Panc1 (cell line): ENCODE measurements around the gene PCSK2. TPM values are rescaled to one million over a fixed set of nuclear protein-coding genes. Genes with fewer than 3 reads are reported as not detected.

Experiments
- ATAC-seq: fragments of 200-7000 bp; cut with Tn5 transposase; 2 replicates; pipeline ENCODE4 v1.9.1; 2020; ENCODE audit warnings: mild to moderate bottlenecking, moderate library complexity
- BruUV-seq: library from RNA; stranded (reverse); fragments of 400-500 nt; replicated peaks from 2 replicates; lab custom pipeline; 2021; lab: Mats Ljungman, UMichigan
- CTCF ChIA-PET: fragments of 300-600 bp; sonication (Branson Sonifier 250); formaldehyde crosslinking; loops from one replicate; lab custom pipeline; 2022; ENCODE audit warnings: antibody characterized with exemption; lab: Charles Lee
- POLR2A ChIA-PET: fragments of 300-600 bp; sonication (Branson Sonifier 250); formaldehyde crosslinking; loops from one replicate; lab custom pipeline; 2022; ENCODE audit warnings: antibody characterized with exemption; lab: Charles Lee
- DNase-seq: peaks from one replicate; pipeline ENCODE4 v3.0.0-alpha.2; 2010; ENCODE audit warnings: low read depth, low spot score
- H3K27ac ChIP-seq: 2 replicates; pipeline ENCODE4 v1.5.1; 2011; ENCODE audit warnings: mild to moderate bottlenecking, low read length, inconsistent platforms
- H3K27me3 ChIP-seq: fragments of 200-500 bp; sonication (Bioruptor generic); 2 replicates; pipeline ENCODE4 v1.6.0; 2014; ENCODE audit warnings: low read length, inconsistent platforms; ENCODE audit not compliant: control insufficient read depth, insufficient read depth
- H3K36me3 ChIP-seq: fragments of 200-500 bp; sonication (Bioruptor generic); 2 replicates; pipeline ENCODE4 v1.5.1; 2014; ENCODE audit warnings: inconsistent platforms, mild to moderate bottlenecking, low read length, moderate library complexity; ENCODE audit not compliant: control insufficient read depth, insufficient read depth
- H3K4me1 ChIP-seq: 2 replicates; pipeline ENCODE4 v1.5.1; 2011; ENCODE audit warnings: inconsistent platforms, mild to moderate bottlenecking, low read length, moderate library complexity; ENCODE audit not compliant: control insufficient read depth, insufficient read depth
- H3K4me3 ChIP-seq, 2 experiments: 2 replicates each; pipeline ENCODE4 v1.5.1; 2011 to 2012; ENCODE audit warnings: low read depth in 2 of 2, low read length in 2 of 2, mild to moderate bottlenecking in 2 of 2, inconsistent platforms in 1 of 2, moderate library complexity in 1 of 2
- H3K9me3 ChIP-seq: fragments of 200-500 bp; sonication (Bioruptor generic); 2 replicates; pipeline ENCODE4 v1.5.1; 2014; ENCODE audit warnings: low read depth, mild to moderate bottlenecking, inconsistent platforms, low read length, moderate library complexity; ENCODE audit not compliant: control insufficient read depth, insufficient read depth
- POLR2AphosphoS5 ChIP-seq: IDR thresholded peaks from 2 replicates; pipeline ENCODE4 v1.6.1; 2012; ENCODE audit warnings: mild to moderate bottlenecking, low read depth, low read length, moderate library complexity
- SIN3A ChIP-seq: IDR thresholded peaks from 2 replicates; pipeline ENCODE4 v1.6.1; 2012; ENCODE audit warnings: low read depth, mild to moderate bottlenecking, low read length, moderate library complexity, borderline replicate concordance; ENCODE audit not compliant: insufficient read depth
- TCF7L2 ChIP-seq: IDR thresholded peaks from 2 replicates; pipeline ENCODE4 v1.6.1; 2011; ENCODE audit warnings: mild to moderate bottlenecking, low read depth, low read length, inconsistent platforms
- in situ Hi-C: cut with HindIII; loops from 2 replicates; pipeline ENCODE4 v1.10.0; 2016; ENCODE audit warnings: low sequenced_read_pairs, low pct_unique_long_range_greater_than_20kb
- intact Hi-C: fragments of 100-400 bp; cut with micrococcal nuclease; formaldehyde crosslinking; loops from one replicate; pipeline ENCODE4 v1.10.0; 2022; ENCODE audit not compliant: unreplicated experiment
- total RNA-seq: library from RNA; stranded (reverse); gene quantifications from one replicate; pipeline ENCODE4 v1.2.1, GENCODE V29; 2021; ENCODE audit not compliant: unreplicated experiment
- TF ChIP-seq, protein P1 (sequence below), 2 experiments: IDR thresholded peaks; 2 replicates each; pipeline ENCODE4 v1.6.1; 2011 to 2012; ENCODE audit warnings: low read depth in 2 of 2, control low read depth in 1 of 2, low read length in 1 of 2, mild to moderate bottlenecking in 1 of 2, moderate library complexity in 1 of 2; ENCODE audit not compliant: insufficient read depth in 1 of 2
- TF ChIP-seq, protein P2 (sequence below): fragments of 450-650 bp; IDR thresholded peaks from 2 replicates; pipeline ENCODE4 v1.5.1; 2017; ENCODE audit warnings: mild to moderate bottlenecking

The PCSK2 gene
- total RNA-seq, 1 experiment from 2014 or later: not detected

DNA sequence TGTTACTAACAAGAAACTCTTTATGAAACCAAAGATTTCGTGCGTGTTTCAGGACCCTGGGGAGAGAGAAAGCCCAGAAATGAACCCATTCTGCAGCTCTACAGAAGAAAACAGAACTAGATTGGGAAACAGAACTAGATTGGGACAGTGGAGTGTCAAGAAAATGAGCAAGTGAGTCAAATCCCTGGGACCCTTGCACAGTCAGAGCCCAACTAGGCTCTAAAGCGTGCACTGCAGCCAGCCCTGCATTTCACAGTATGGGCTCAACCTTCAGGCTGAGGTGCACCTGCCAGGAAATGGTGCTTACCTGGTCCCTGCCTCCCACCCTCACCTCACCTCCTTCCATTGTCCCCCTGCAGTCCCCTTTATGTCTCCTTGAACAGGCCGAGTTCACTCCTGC lies 264.6 kb downstream of the PCSK2 start:
- Histone ChIP-seq H3K9me3 (no peaks in the 10 kb centered on the region), H3K36me3 (no peaks in the 10 kb centered on the region), H3K27me3 (peaks cover 2% of the 10 kb centered on the region; the same call in 1 of the 2 replicates), H3K4me1 (no peaks in the 10 kb centered on the region), H3K4me3 (no peak overlapping the region), H3K27ac (no peak overlapping the region)
- intact Hi-C loops: no loop called here
- CTCF ChIA-PET: no interaction called here
- in situ Hi-C loops: no loop called here
- BruUV-seq: no TSS peak
- ATAC-seq: peak; percentile 33; the same call in 1 of the 2 replicates
- POLR2A ChIA-PET: no interaction called here
- no peak for TF ChIP-seq SIN3A
- TF ChIP-seq, protein P1, sequence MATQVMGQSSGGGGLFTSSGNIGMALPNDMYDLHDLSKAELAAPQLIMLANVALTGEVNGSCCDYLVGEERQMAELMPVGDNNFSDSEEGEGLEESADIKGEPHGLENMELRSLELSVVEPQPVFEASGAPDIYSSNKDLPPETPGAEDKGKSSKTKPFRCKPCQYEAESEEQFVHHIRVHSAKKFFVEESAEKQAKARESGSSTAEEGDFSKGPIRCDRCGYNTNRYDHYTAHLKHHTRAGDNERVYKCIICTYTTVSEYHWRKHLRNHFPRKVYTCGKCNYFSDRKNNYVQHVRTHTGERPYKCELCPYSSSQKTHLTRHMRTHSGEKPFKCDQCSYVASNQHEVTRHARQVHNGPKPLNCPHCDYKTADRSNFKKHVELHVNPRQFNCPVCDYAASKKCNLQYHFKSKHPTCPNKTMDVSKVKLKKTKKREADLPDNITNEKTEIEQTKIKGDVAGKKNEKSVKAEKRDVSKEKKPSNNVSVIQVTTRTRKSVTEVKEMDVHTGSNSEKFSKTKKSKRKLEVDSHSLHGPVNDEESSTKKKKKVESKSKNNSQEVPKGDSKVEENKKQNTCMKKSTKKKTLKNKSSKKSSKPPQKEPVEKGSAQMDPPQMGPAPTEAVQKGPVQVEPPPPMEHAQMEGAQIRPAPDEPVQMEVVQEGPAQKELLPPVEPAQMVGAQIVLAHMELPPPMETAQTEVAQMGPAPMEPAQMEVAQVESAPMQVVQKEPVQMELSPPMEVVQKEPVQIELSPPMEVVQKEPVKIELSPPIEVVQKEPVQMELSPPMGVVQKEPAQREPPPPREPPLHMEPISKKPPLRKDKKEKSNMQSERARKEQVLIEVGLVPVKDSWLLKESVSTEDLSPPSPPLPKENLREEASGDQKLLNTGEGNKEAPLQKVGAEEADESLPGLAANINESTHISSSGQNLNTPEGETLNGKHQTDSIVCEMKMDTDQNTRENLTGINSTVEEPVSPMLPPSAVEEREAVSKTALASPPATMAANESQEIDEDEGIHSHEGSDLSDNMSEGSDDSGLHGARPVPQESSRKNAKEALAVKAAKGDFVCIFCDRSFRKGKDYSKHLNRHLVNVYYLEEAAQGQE (IDR thresholded peaks at IDR 0.05; ENCODE audit: insufficient read depth in 1 of 2, low read depth in 2 of 2, low read length in 1 of 2): no peak
- no peak for TF ChIP-seq POLR2AphosphoS5
- TF ChIP-seq TCF7L2: no peak
- TF ChIP-seq, protein P2, sequence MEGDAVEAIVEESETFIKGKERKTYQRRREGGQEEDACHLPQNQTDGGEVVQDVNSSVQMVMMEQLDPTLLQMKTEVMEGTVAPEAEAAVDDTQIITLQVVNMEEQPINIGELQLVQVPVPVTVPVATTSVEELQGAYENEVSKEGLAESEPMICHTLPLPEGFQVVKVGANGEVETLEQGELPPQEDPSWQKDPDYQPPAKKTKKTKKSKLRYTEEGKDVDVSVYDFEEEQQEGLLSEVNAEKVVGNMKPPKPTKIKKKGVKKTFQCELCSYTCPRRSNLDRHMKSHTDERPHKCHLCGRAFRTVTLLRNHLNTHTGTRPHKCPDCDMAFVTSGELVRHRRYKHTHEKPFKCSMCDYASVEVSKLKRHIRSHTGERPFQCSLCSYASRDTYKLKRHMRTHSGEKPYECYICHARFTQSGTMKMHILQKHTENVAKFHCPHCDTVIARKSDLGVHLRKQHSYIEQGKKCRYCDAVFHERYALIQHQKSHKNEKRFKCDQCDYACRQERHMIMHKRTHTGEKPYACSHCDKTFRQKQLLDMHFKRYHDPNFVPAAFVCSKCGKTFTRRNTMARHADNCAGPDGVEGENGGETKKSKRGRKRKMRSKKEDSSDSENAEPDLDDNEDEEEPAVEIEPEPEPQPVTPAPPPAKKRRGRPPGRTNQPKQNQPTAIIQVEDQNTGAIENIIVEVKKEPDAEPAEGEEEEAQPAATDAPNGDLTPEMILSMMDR: no peak
- DNase-seq: no peak

DNA sequence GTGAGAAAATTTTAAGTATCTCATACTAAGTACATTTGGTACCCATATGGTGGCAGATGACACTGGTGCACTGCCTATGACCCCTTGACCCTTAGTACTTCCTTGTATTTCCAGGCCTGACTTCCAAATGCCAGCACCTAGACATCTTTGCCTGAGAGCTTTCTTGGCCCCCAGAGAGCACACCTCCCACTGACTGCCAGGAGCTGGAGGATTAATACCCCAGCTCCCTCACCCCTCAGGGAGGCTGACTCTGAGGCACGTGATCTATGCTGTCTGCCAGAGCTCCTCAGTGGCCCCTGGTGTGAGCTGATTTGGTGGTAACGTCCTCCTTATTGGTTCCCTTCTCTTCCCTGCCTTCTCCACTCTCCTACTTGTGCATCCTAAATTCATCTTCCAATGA lies 266.3 kb downstream of the PCSK2 start:
- ATAC-seq (no peak), DNase-seq (no peak)
- H3K9me3 ChIP-seq: no peaks in the 10 kb centered on the region
- ChIA-PET POLR2A (interaction anchor here (0.7 kb wide), 1 partner anchor 329 kb away, joined by 3 read pairs; no protein-coding TSS in a partner anchor), CTCF (no interaction called here)
- in situ Hi-C loops (no loop called here), intact Hi-C loops (no loop called here)
- no peak overlapping the region for H3K27ac ChIP-seq
- no peak overlapping the region for H3K4me3 ChIP-seq
- TF ChIP-seq POLR2AphosphoS5 (no peak), TCF7L2 (no peak), SIN3A (no peak)
- TF ChIP-seq, protein P2: no peak
- TF ChIP-seq, protein P1 (IDR thresholded peaks at IDR 0.05; ENCODE audit: insufficient read depth in 1 of 2, low read depth in 2 of 2, low read length in 1 of 2): no peak
- H3K4me1 ChIP-seq: no peaks in the 10 kb centered on the region
- H3K36me3 ChIP-seq: no peaks in the 10 kb centered on the region
- no peaks in the 10 kb centered on the region; the same call in 1 of the 2 replicates for H3K27me3 ChIP-seq
- BruUV-seq: no TSS peak
